Measurements from ENCODE around the gene OR4Q2.
"Not testable (repeated sequence)": the region's sequence is repeated elsewhere in the genome, so short reads cannot be mapped to it uniquely, and the experiment has no call there.

The OR4Q2 gene

DNA sequence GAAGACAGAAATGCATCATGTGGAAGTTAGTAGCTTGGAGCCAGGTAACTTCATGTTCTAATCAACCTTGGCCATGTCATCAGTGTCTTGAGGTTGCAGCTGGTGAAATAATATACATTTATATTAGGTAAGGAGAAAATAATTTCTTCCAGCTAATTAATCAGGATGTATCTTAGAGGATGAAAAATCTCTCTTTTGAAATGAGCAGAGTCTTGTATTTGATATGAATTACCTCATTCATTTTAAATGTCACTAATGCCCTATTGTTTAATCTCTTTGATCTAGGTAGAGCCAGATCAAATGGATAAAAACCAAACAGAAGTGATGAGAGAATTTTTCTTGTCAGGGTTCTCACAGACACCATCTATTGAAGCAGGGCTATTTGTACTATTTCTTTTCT lies at the start of gene OR4Q2:
OR4Q2 (plus strand) TSS at position 301 of the 400 bp plus-strand sequence.
- no peak for DNase-seq

DNA sequence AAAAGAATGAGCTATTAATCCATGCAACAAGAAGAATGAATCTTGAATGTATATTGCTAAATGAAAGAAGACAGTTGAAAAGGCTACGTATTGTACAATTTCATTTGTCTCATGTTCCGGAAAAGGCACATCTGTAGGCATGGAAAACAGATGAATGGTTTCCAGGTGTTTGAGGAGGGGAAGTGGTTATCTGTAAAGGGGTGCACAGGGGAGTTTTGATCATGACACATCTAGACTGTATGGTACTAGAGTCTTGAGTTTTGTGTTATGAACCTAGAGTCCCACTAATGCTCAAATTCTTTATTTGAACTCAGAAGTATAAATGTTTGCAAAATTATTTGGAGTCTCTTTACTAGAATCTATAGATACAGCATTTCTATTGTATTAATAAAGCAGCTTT lies 32.2 kb upstream of the OR4Q2 start:
- DNase-seq = not testable (repeated sequence)

DNA sequence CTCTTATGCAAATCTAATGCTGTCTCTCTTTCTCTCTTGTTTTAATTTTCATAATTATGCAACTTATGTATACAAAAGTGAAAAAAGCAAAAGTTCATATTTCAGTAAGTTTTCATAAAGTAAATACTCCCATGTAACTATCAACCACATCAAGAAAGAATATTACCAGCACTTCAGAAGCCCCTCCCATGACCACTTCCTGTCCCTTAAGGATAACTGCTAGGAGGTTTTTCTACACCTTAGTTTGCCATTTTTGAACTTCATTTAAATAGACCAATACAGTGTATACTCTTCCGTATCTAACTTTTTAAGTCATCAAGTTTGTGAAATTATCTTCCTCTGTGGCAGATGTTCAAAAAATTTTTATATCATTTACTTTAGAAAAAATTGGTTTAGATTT lies 27.1 kb upstream of the OR4Q2 start:
- peak in 4 of 6 experiments; percentile 4 to 75 (median 68) for DNase-seq

- DNase-seq = no peak
These were observed 26.7 kb upstream of the OR4Q2 start, which contains the start of gene OR4K15 for GRCh38 chr14:19975291-19975690. OR4K15 (plus strand) TSS chr14:19975591; CDS start chr14:19975591, 0 bp downstream.

DNA sequence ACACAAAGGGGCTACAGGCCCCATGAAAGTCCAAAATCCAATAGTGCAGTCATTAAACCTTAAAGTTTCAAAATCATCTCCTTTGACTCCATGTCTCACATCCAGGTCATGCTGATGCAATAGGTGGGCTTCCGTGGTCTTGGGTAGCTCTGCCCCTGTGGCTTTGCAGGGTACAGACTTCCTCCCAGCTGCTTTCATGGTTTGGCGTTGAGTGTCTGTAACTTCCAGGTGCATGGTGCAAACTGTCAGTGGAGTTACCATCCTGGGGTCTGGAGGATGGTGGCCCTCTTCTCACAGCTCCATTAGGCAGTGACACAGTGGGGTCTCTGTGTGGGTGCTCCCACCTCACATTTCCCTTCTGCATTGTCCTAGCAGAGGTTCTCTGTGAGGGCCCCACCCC lies 8.5 kb upstream of the OR4Q2 start:
- no peak for DNase-seq

- DNase-seq = no peak
These were observed 356 bp downstream of the OR4Q2 start for GRCh38 chr14:20002319-20002718.

GRCh38 chr14:20008156-20008555 lies 6.2 kb downstream of the OR4Q2 start:
- DNase-seq = no peak

GRCh38 chr14:20019257-20019865 lies 17.4 kb downstream of the OR4Q2 start, which contains the start of gene OR4K14:
OR4K14 (minus strand) TSS chr14:20019307; CDS start chr14:20015193, 4,114 bp downstream.
- no peak for DNase-seq

DNA sequence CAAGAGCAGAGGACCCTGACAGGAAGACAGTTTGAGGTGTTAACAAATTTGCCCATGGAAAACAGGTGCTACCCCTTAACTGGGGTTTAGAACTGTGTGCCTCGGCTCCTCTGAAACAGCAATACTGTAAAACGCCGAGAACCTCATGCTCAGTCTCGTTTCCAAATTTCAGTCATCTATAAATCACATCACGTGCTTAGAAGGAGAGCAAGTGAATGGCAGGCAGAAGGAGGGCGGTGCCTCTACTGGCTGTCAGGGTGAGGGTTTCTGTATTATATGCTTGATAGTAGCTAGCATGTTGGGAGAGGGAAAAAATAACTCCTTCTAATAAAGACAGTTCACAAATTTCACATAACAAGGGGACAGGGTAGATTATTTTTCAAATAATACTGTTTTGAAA lies 29.1 kb downstream of the OR4Q2 start:
- no peak for DNase-seq

DNA sequence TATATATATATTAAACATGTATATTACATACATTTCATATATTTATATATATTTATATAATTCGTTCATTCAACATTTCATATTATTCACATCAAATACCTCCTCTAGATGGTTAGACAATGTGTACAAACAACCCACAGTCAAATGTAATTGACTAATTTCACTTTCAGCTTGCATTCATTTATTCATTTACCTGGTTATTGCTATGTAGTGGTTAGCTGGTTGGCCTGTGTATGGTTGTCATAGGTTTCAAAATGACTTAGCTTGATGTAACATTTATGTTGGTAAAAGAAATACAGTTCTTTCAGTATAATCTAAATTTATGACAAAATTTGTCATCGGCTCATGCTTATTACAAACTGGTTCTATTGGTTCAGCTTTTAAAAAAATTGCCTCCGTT lies 33.5 kb downstream of the OR4Q2 start:
- no peak for DNase-seq

GRCh38 chr14:20035938-20036337 lies 34.0 kb downstream of the OR4Q2 start, which contains the start of gene OR4K13:
OR4K13 (minus strand) TSS chr14:20036038; CDS start chr14:20034758, 1,280 bp downstream.
- DNase-seq = no peak

DNA sequence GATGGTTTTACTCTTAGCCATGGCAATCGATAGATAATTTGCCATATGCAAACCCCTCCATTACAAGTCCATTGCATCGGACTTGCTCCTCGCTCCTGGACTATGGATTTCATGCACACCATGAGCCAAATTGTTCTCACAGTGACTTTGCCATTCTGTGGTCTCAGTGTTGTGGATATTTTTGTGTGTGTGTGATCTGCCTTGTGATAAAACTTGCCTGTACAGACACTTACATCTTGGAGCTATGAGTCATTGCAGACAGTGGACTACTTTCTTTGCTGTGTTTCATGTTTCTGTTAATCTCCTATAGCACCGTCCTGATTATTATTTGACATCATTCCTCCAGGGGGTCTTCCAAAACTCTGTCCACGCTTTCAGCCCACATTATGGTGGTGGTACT lies 42.3 kb downstream of the OR4Q2 start:
- no peak for DNase-seq

- no peak for DNase-seq
These were observed 46.2 kb downstream of the OR4Q2 start for GRCh38 chr14:20048202-20048601.

Data from stimulated activated naive CD4-positive, alpha-beta T cell (primary cell).